ENCODE measurements around the gene ANXA2R.
A peak's percentile ranks its signal among the peaks of the same experiment; 100 is the strongest.

The ANXA2R gene

GRCh38 chr5:42994555-42995359 lies 45.4 kb downstream of the ANXA2R start:
- DNase-seq, result peak; percentile 94

- no peak for DNase-seq
These were observed 45.9 kb downstream of the ANXA2R start for GRCh38 chr5:42994246-42994554.

- peak; percentile 79 for DNase-seq
These were observed 46.4 kb downstream of the ANXA2R start for GRCh38 chr5:42993516-42994245.

GRCh38 chr5:42992088-42992879 lies 47.8 kb downstream of the ANXA2R start:
- DNase-seq, result peak; percentile 86

- no peak for DNase-seq
These were observed 48.6 kb downstream of the ANXA2R start for GRCh38 chr5:42991404-42992087.

- peak; percentile 33 for DNase-seq
These were observed 49.2 kb downstream of the ANXA2R start for GRCh38 chr5:42990892-42991291.
